ENCODE measurements around the gene GRK1. TPM values are rescaled to one million over a fixed set of nuclear protein-coding genes. Genes with fewer than 3 reads are reported as not detected.

GRK1 gene
- total RNA-seq, 1 experiment from 2014 or later: not detected

GRCh38 chr13:113630804-113631203, 36.2 kb upstream of the GRK1 start:
- no peak overlapping the region for H3K27ac Mint-ChIP-seq (ENCODE audit: low read depth, unreplicated experiment)
- no peaks in the 10 kb centered on the region for H3K27me3 Mint-ChIP-seq (ENCODE audit: insufficient read depth, unreplicated experiment)
- no TSS peak for BruUV-seq (replicated peaks)
- intact Hi-C loops (cut with micrococcal nuclease): no loop called here
- peaks cover 63% of the 10 kb centered on the region for H3K36me3 Mint-ChIP-seq (ENCODE audit: insufficient read depth, unreplicated experiment)
- H3K9me3 Mint-ChIP-seq (ENCODE audit: unreplicated experiment): no peaks in the 10 kb centered on the region
- ChIA-PET CTCF (no interaction called here), POLR2A (no interaction called here)
- no peak for TF ChIP-seq CTCF (IDR thresholded peaks at IDR 0.05; ENCODE audit: unreplicated experiment)
- H3K4me3 Mint-ChIP-seq (ENCODE audit: unreplicated experiment): no peak overlapping the region
- no peaks in the 10 kb centered on the region for H3K4me1 Mint-ChIP-seq (ENCODE audit: insufficient read depth, unreplicated experiment)
- DNase-seq (ENCODE audit: unreplicated experiment): no peak

DNA sequence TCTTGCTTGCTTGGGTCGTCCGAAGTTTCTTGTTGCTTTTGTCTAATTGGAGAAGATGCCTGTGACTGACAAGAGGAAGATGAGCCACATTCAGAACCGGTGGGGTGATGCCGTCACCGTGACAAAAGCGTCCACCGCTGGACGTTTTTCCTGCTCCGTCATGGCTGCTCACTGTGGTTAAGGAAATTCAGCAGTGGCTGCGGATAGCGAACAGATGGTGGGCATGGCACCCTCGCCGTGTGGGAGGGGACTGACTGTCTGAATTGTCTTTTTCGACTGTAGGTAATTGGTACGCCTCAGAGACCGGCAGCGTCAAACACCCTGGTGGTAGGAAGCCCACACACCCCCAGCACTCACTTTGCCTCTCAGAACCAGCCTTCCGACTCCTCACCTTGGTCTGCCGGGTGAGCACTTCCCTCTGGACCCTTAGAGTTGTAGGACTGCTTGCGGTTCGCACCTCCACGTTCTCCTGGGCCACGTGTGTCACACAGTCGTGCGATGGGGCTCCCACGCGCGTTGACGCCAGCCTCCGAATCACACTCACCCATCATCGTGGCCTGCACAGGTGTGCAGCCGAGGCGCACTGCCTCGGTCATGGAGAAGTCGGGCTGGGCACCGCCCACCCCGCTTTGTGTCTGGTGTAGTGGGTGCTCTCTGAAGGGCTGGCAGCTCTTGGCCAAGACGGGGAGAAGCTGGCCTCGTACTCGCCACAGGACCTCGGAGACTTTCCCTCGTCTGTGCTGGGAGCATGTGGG, 35.5 kb upstream of the GRK1 start:
- H3K4me1 Mint-ChIP-seq (ENCODE audit: insufficient read depth, unreplicated experiment): no peaks in the 10 kb centered on the region
- no peak for TF ChIP-seq CTCF (IDR thresholded peaks at IDR 0.05; ENCODE audit: unreplicated experiment)
- H3K9me3 Mint-ChIP-seq (ENCODE audit: unreplicated experiment): no peaks in the 10 kb centered on the region
- peaks cover 66% of the 10 kb centered on the region for H3K36me3 Mint-ChIP-seq (ENCODE audit: insufficient read depth, unreplicated experiment)
- H3K4me3 Mint-ChIP-seq (ENCODE audit: unreplicated experiment): no peak overlapping the region
- intact Hi-C loops (cut with micrococcal nuclease): no loop called here
- no peak overlapping the region for H3K27ac Mint-ChIP-seq (ENCODE audit: low read depth, unreplicated experiment)
- H3K27me3 Mint-ChIP-seq (ENCODE audit: insufficient read depth, unreplicated experiment): no peaks in the 10 kb centered on the region
- no peak for DNase-seq (ENCODE audit: unreplicated experiment)
- no TSS peak for BruUV-seq (replicated peaks)
- CTCF ChIA-PET: no interaction called here
- POLR2A ChIA-PET: interaction anchor here (0.7 kb wide), 1 partner anchor 152 kb away, joined by 3 read pairs; no protein-coding TSS in a partner anchor

DNA sequence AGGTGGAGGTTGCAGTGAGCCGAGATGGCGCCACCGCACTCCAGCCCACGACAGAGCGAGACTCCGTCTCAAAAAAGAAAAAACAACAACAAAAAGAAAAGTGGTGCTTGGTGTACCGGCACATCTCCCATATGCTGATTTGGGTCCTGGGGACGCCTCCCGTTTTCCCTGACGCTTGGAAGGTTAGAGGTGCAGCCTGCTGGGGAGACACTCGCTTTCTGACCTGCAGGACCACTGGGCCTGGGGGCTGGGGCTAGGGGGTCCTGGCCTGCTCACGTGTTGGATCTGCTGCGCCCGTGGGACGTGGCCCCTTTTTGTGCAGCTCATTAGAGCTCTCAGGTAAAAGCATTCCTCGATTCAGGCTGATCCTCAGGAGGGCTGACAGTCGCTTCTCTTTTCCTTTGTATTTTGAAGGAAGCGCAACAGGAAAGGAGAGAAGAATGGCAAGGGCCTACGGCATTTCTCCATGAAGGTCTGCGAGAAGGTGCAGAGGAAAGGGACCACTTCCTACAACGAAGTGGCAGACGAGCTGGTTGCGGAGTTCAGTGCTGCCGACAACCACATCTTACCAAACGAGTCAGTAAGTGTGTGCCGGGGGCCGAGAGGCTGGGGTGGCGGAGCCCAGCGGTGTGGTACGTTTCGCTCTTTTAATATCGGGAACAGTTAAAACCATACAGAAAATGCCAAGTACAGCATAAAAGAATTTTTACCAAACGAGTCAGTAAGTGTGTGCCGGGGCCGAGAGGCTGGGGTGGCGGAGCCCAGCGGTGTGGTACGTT, 34.1 kb upstream of the GRK1 start:
- no peak for TF ChIP-seq CTCF (IDR thresholded peaks at IDR 0.05; ENCODE audit: unreplicated experiment)
- Mint-ChIP-seq H3K9me3 (ENCODE audit: unreplicated experiment) (no peaks in the 10 kb centered on the region), H3K27me3 (ENCODE audit: insufficient read depth, unreplicated experiment) (no peaks in the 10 kb centered on the region), H3K27ac (ENCODE audit: low read depth, unreplicated experiment) (no peak overlapping the region), H3K4me1 (ENCODE audit: insufficient read depth, unreplicated experiment) (no peaks in the 10 kb centered on the region), H3K36me3 (ENCODE audit: insufficient read depth, unreplicated experiment) (peaks cover 67% of the 10 kb centered on the region), H3K4me3 (ENCODE audit: unreplicated experiment) (no peak overlapping the region)
- DNase-seq (ENCODE audit: unreplicated experiment): no peak
- BruUV-seq (replicated peaks): no TSS peak
- ChIA-PET CTCF (interaction anchor here (0.6 kb wide), 1 partner anchor 1575 kb away, joined by 3 read pairs; no protein-coding TSS in a partner anchor), POLR2A (no interaction called here)
- intact Hi-C loops (cut with micrococcal nuclease): no loop called here

DNA sequence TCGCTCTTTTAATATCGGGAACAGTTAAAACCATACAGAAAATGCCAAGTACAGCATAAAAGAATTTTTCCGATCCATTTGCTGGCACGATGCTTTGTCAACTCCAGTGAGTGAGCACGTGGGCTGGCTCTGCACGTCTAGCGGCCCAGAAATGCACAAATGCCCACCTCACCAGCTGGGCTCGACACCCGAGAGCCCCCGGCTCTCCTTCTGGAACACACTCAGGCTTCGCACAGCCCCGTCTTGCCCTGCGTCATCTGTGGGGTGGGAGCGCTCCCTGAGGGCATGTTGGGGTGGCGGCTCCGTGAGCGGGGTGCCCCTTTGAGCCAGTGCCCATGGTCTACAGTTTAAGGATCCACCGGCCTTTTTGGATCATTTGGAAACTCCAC, 33.5 kb upstream of the GRK1 start:
- BruUV-seq (replicated peaks): no TSS peak
- CTCF ChIA-PET: no interaction called here
- Mint-ChIP-seq H3K4me1 (ENCODE audit: insufficient read depth, unreplicated experiment) (no peaks in the 10 kb centered on the region), H3K27ac (ENCODE audit: low read depth, unreplicated experiment) (no peak overlapping the region), H3K27me3 (ENCODE audit: insufficient read depth, unreplicated experiment) (no peaks in the 10 kb centered on the region), H3K36me3 (ENCODE audit: insufficient read depth, unreplicated experiment) (peaks cover 72% of the 10 kb centered on the region), H3K4me3 (ENCODE audit: unreplicated experiment) (no peak overlapping the region), H3K9me3 (ENCODE audit: unreplicated experiment) (no peaks in the 10 kb centered on the region)
- intact Hi-C loops (cut with micrococcal nuclease): no loop called here
- POLR2A ChIA-PET: no interaction called here
- TF ChIP-seq CTCF (IDR thresholded peaks at IDR 0.05; ENCODE audit: unreplicated experiment): no peak
- no peak for DNase-seq (ENCODE audit: unreplicated experiment)
